HepG2 (cell line): ENCODE measurements around the gene ZC3H18.

Experiments used
- ATF6 ChIP-seq: sonication (generic); formaldehyde crosslinking; conservative IDR thresholded peaks from 2 replicates; pipeline ENCODE4 v1.4.0; 2020; ENCODE audit warnings: missing genetic modification reagents
- BCLAF1 ChIP-seq: fragments of 450-650 bp; IDR thresholded peaks from 2 replicates; pipeline ENCODE4 v1.6.1; 2017; ENCODE audit warnings: mild to moderate bottlenecking
- EZH2 ChIP-seq: conservative IDR thresholded peaks from 2 replicates; pipeline ENCODE4 v1.6.1; 2012; ENCODE audit warnings: mild to moderate bottlenecking, low read depth, low read length, moderate library complexity
- GTF2F1 ChIP-seq: fragments of 150-350 bp; IDR thresholded peaks from 2 replicates; pipeline ENCODE4 v1.6.1; 2014; ENCODE audit warnings: low read length
- IRF2 ChIP-seq: IDR thresholded peaks from 2 replicates; pipeline ENCODE4 v1.6.1; 2018; ENCODE audit warnings: missing genetic modification reagents, missing compliant biosample characterization
- POLR2A ChIP-seq, 2 experiments: IDR thresholded peaks; 2 replicates each; pipeline ENCODE4 v1.6.1; 2011; ENCODE audit warnings: low read depth in 2 of 2, low read length in 2 of 2, mild to moderate bottlenecking in 1 of 2, moderate library complexity in 1 of 2; ENCODE audit not compliant: insufficient read depth in 1 of 2
- POLR2AphosphoS5 ChIP-seq: IDR thresholded peaks from 2 replicates; pipeline ENCODE4 v1.6.1; 2012; ENCODE audit warnings: low read depth, low read length
- RORA ChIP-seq: sonication (generic); formaldehyde crosslinking; IDR thresholded peaks from 2 replicates; pipeline ENCODE4 v1.5.0; 2020; ENCODE audit warnings: mild to moderate bottlenecking, missing genetic modification reagents, moderate library complexity
- TAF1 ChIP-seq: sonication (generic); formaldehyde crosslinking; IDR thresholded peaks from 2 replicates; pipeline ENCODE4 v1.4.0; 2020; ENCODE audit warnings: missing genetic modification reagents
- ZKSCAN8 ChIP-seq: IDR thresholded peaks from 2 replicates; pipeline ENCODE4 v1.6.1; 2016; ENCODE audit warnings: borderline replicate concordance, missing genetic modification reagents, missing compliant biosample characterization
- ZNF30 ChIP-seq: sonication (generic); formaldehyde crosslinking; IDR thresholded peaks from 2 replicates; pipeline ENCODE4 v1.5.0; 2020; ENCODE audit warnings: mild to moderate bottlenecking, missing genetic modification reagents
- TF ChIP-seq, protein P1 (sequence below): IDR thresholded peaks from 2 replicates; pipeline ENCODE4 v1.6.1; 2018; ENCODE audit warnings: missing genetic modification reagents
- TF ChIP-seq, protein P2 (sequence below): sonication (generic); formaldehyde crosslinking; IDR thresholded peaks from 2 replicates; pipeline ENCODE4 v1.4.0; 2020; ENCODE audit warnings: missing genetic modification reagents

- TF ChIP-seq TAF1 (CRISPR knock-in tag) (no peak), POLR2AphosphoS5 (no peak), ZKSCAN8 (no peak), EZH2 (no peak), ZNF30 (CRISPR knock-in tag) (no peak), IRF2 (CRISPR knock-in tag) (no peak), GTF2F1 (no peak), ATF6 (no peak), RORA (CRISPR knock-in tag) (no peak), POLR2A (IDR thresholded peaks at IDR 0.05; ENCODE audit: insufficient read depth in 1 of 2, low read depth in 2 of 2, low read length in 2 of 2) (no peak), BCLAF1 (no peak)
- TF ChIP-seq, protein P1, sequence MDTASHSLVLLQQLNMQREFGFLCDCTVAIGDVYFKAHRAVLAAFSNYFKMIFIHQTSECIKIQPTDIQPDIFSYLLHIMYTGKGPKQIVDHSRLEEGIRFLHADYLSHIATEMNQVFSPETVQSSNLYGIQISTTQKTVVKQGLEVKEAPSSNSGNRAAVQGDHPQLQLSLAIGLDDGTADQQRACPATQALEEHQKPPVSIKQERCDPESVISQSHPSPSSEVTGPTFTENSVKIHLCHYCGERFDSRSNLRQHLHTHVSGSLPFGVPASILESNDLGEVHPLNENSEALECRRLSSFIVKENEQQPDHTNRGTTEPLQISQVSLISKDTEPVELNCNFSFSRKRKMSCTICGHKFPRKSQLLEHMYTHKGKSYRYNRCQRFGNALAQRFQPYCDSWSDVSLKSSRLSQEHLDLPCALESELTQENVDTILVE (CRISPR knock-in tag): no peak
- TF ChIP-seq, protein P2, sequence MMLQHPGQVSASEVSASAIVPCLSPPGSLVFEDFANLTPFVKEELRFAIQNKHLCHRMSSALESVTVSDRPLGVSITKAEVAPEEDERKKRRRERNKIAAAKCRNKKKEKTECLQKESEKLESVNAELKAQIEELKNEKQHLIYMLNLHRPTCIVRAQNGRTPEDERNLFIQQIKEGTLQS: no peak
Observed at GRCh38 chr16:88522276-88522949, 47.8 kb upstream of the ZC3H18 start.
